Hematopoietic multipotent progenitor cell treated with erythropoietin and hydrocortisone succinate and interleukin-3 and kit ligand, for 15 days (in vitro differentiated cells): Measurements from ENCODE around the gene SPDYE6.
"Not testable (repeated sequence)": the region's sequence is repeated elsewhere in the genome, so short reads cannot be mapped to it uniquely, and the experiment has no call there.

ENCODE experiments used
- DNase-seq: peaks from one replicate; pipeline ENCODE4 v3.0.0-alpha.2; 2015; ENCODE audit warnings: low spot score

Gene SPDYE6, protein sequence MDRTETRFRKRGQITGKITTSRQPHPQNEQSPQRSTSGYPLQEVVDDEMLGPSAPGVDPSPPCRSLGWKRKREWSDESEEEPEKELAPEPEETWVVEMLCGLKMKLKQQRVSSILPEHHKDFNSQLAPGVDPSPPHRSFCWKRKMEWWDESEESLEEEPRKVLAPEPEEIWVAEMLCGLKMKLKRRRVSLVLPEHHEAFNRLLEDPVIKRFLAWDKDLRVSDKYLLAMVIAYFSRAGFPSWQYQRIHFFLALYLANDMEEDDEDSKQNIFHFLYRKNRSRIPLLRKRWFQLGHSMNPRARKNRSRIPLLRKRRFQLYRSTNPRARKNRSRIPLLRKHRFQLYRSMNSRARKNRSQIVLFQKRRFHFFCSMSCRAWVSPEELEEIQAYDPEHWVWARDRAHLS

DNA sequence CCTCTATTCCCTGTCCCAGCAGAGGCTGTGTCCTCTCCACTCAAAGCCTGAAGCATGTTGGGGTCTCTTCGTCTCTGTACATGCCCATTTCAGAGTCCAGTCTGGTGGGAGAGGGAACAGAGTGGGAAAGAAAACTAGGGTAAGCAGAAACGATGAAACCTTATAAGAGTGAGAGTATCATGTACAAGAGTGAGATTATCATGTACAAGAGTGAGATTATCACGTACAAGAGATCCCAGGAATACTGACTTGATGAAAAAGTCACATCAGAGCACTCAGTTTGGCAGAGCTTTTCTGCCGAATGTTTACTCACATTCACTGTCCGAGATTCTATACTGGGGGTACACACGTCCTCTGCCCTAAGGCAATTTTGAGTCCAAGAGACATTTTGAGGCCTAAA lies at the start of gene SPDYE6:
SPDYE6 (minus strand) TSS at position 101 of the 400 bp plus-strand sequence. CDS start 421 bp downstream, outside the sequence.
- not testable (repeated sequence) for DNase-seq

GRCh38 chr7:102404862-102405188 lies 48.6 kb upstream of the SPDYE6 start:
- DNase-seq, result not testable (repeated sequence)

- DNase-seq, result peak; percentile 65
These were observed 48.0 kb upstream of the SPDYE6 start for GRCh38 chr7:102404005-102404861.

GRCh38 chr7:102403563-102403962 lies 47.3 kb upstream of the SPDYE6 start:
- DNase-seq, result no peak

GRCh38 chr7:102400360-102400759 lies 44.1 kb upstream of the SPDYE6 start:
- DNase-seq, result no peak

GRCh38 chr7:102398543-102398942 lies 42.3 kb upstream of the SPDYE6 start:
- no peak for DNase-seq

DNA sequence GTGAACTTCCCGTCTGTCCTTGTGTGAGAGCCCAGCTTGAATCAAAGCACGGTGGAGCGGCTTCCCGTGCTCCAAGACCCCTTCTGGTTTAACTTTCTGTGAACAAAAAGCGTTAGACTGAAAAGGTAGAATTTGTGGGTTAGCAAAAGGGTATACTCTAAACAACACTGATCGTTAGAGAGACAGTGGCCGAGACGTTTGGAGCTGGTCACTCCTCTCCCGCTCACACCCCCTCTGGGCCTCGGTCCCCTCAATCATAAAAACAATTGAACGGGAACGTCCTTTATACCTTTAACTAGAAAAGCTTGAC lies 40.4 kb upstream of the SPDYE6 start:
- no peak for DNase-seq

DNA sequence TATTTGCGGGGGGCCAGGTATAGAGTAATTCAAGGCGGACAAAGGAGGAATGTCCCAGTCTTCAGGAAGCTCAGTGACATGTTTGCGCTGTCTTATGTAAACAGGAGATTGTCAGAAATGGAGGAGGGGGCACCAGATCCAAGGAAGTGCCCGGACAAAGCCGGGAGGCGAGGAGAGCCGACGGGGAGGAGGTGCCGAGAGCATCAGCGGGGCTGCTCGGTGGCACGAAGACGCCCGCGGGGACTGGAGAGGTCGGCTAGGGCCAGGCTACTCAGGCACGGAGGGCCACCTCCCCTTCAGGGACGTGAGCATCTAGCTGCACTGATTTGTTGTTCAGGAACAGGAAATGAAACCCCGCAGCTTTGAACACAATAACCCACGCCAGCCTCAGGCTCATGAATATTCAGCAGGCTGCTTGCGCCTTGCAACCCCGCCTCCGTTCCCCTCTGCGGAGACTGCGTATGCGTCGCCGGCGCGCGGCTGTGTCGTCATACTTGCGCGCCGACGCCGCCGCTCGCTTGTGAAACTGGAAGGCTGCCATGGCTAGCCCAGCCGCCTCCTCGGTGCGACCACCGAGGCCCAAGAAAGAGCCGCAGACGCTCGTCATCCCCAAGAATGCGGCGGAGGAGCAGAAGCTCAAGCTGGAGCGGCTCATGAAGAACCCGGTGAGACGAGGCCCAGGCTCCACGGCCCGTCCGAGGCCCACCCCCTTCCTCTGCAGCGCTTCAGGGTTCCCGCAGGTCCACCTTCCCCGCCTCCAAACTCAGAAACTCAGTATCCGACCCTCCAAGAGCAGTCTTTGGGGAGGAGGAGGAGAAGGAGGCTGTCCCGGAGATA lies 39.8 kb upstream of the SPDYE6 start, which contains the start of gene PRKRIP1:
PRKRIP1 (plus strand) TSS at position 491 of the 837 bp plus-strand sequence; CDS start at position 540, 49 bp downstream.
- peak; percentile 86 for DNase-seq

GRCh38 chr7:102395592-102395872 lies 39.3 kb upstream of the SPDYE6 start:
- DNase-seq, result no peak

GRCh38 chr7:102393467-102393866 lies 37.2 kb upstream of the SPDYE6 start:
- DNase-seq, result no peak

DNA sequence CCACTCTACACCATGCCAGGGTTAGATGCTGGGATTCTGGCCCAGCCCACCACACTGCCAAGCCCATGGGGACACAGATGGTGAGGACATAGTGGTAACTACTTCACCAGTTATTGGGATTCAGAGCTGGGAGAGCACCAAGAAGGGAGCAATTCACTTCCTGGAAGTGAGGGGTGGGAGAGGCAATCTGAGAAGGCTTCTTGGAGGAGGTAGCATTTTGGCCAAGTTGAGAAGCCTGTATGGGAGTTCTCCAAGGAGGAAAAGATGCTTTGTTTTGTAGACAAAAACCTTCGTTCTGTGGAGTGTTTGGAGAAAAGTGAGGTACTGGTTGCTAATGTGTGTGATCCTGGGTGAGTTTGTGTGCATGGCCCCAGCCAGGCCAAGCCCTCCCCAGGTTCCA lies 36.1 kb upstream of the SPDYE6 start:
- DNase-seq, result no peak

DNA sequence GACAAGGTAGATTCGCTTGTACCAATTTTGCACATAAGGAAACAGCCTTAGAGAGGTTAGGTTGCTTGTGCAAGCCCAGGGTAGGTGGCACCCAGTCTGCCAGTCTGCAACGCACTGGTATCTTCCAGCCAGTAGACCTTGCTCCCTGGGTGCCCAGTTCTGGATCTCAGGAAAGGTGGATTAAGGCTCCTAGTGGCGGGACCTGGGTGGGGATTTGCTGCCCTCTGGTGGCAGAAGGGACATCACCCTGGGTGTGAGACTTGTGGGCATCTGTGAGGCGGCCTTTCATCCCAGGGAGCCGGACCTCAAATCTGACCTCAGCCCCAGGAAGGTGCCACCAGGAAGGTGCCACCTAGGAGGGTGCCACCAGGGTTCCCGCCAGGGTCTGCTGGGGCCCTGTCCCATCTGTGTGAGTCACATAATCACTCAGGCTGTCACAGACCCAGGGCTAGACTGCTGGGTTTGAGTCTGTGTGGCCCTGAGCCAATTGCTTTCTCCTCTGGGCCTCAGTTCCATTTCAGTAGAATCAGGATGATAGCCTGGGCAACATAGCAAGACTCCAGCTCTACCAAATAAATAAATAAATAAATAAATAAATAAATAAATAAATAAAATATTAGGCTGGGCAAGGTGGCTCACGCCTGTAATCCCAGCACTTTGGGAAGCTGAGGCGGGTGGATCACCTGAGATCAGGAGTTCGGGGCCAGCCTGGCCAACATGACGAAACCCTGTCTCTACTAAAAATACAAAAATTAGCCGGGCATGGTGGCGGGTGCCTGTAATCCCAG lies 34.6 kb upstream of the SPDYE6 start:
- DNase-seq, result peak; percentile 75

- DNase-seq, result no peak
These were observed 33.6 kb upstream of the SPDYE6 start for GRCh38 chr7:102389810-102390209.

GRCh38 chr7:102387064-102387463 lies 30.8 kb upstream of the SPDYE6 start:
- no peak for DNase-seq

- not testable (repeated sequence) for DNase-seq
These were observed 25.6 kb upstream of the SPDYE6 start for GRCh38 chr7:102381696-102382425.

DNA sequence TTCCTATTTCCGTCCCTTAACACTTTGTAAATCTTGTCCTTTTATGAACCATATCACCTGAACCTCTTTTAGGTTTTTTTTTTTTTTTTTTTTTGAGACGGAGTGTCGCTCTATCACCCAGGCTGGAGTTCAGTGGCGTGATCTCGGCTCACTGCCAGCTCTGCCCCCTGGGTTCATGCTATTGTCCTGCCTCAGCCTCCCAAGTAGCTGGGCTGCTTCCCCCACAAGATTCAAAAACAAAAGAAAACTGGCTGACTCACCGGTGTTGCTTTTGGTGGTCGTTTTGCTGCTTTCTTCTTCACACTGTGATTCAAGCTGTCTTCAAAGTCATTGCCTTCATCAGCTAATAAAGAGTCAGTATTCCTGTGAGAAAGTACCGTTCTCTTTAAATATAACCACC lies 24.6 kb upstream of the SPDYE6 start:
- DNase-seq, result not testable (repeated sequence)

DNA sequence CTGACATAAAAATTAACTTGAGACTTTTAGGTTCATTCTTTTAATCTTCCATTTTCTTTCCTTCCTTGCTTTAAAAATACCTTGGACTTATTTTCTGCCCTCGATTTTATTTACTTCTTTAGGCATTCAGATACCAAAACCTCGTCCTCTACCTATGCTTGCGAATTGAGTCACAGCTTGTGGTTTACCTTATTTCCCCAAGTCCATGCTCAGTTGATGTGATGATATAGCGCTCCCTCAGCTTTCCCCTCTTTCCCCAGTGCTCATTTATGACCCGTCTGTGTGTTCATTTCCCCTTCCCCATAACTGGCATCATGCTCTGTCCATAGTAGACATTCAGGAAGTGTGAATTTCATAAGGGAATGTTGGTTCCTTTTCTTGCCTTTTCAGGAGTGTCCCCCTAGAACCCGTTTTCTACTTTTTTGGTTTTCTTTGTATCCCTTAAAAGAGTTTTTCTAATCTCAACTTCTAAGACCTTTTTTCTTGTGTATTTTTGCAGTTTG lies 20.8 kb upstream of the SPDYE6 start:
- DNase-seq, result no peak

- DNase-seq, result not testable (repeated sequence)
These were observed 16.6 kb upstream of the SPDYE6 start for GRCh38 chr7:102372796-102373195.

GRCh38 chr7:102370038-102370437 lies 13.8 kb upstream of the SPDYE6 start:
- not testable (repeated sequence) for DNase-seq

DNA sequence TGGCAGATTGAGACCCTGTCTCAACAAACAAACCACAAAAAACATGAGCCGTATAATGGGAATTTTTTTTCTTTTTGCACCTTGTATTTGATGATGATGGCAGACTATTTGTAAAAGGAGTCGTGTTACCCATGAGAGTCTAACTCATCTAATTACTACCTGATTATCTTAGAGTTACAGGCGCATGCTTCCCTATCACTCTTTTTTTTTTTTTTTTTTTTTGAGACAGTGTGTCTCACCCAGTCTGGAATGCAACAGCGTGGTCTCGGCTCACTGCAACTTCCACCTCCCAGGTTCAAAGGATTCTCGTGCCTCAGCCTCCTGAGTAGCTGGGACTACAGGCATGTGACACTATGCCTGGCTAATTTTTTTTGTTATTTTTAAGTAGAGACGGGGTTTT lies 9.1 kb upstream of the SPDYE6 start:
- not testable (repeated sequence) for DNase-seq

- not testable (repeated sequence) for DNase-seq
These were observed 8.2 kb upstream of the SPDYE6 start for GRCh38 chr7:102364394-102364886.
